Bladder microvascular endothelial cell (primary cell): ENCODE data around the gene LTN1. TPM values are rescaled to one million over a fixed set of nuclear protein-coding genes. Genes with fewer than 3 reads are reported as not detected.

Source experiments
- total RNA-seq: library from RNA; depleted of rRNA; stranded (reverse); fragments of >200 nt; gene quantifications from 2 replicates; pipeline ENCODE4 v1.2.3, GENCODE V29; 2014

The LTN1 gene, protein sequence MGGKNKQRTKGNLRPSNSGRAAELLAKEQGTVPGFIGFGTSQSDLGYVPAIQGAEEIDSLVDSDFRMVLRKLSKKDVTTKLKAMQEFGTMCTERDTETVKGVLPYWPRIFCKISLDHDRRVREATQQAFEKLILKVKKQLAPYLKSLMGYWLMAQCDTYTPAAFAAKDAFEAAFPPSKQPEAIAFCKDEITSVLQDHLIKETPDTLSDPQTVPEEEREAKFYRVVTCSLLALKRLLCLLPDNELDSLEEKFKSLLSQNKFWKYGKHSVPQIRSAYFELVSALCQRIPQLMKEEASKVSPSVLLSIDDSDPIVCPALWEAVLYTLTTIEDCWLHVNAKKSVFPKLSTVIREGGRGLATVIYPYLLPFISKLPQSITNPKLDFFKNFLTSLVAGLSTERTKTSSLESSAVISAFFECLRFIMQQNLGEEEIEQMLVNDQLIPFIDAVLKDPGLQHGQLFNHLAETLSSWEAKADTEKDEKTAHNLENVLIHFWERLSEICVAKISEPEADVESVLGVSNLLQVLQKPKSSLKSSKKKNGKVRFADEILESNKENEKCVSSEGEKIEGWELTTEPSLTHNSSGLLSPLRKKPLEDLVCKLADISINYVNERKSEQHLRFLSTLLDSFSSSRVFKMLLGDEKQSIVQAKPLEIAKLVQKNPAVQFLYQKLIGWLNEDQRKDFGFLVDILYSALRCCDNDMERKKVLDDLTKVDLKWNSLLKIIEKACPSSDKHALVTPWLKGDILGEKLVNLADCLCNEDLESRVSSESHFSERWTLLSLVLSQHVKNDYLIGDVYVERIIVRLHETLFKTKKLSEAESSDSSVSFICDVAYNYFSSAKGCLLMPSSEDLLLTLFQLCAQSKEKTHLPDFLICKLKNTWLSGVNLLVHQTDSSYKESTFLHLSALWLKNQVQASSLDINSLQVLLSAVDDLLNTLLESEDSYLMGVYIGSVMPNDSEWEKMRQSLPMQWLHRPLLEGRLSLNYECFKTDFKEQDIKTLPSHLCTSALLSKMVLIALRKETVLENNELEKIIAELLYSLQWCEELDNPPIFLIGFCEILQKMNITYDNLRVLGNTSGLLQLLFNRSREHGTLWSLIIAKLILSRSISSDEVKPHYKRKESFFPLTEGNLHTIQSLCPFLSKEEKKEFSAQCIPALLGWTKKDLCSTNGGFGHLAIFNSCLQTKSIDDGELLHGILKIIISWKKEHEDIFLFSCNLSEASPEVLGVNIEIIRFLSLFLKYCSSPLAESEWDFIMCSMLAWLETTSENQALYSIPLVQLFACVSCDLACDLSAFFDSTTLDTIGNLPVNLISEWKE (N-terminal part only)
- total RNA-seq, result 14.1 and 29.6 TPM in 2 replicates

GRCh38 chr21:28992526-28993292, at the start of gene LTN1:
Gene LTN1 (minus strand): TSS chr21:28992877. CDS start chr21:28992805, 72 bp downstream.

GRCh38 chr21:29024474-29025327, 32.0 kb upstream of the LTN1 start, which contains the start of gene USP16:
Gene USP16 (plus strand): TSS chr21:29024668. CDS start chr21:29027914, 3,246 bp downstream.

Other genes starting within 250 kb of the LTN1 start
- gene RWDD2B, start 26.5 kb upstream of the LTN1 start, total RNA-seq, result 11.0 and 20.8 TPM in 2 replicates
- gene USP16, start 31.8 kb upstream of the LTN1 start, total RNA-seq, result 19.3 and 26.0 TPM in 2 replicates
- 192 and 240 TPM in 2 replicates for gene CCT8, start 80.8 kb upstream of the LTN1 start, total RNA-seq
- 2.6 and 3.7 TPM in 2 replicates for gene MAP3K7CL, start 137.8 kb upstream of the LTN1 start, total RNA-seq